A549 (cell line): ENCODE measurements around the gene SLC17A1. TPM values are rescaled to one million over a fixed set of nuclear protein-coding genes. Genes with fewer than 3 reads are reported as not detected.

Experiments used
- ATAC-seq, 2 experiments: fragments of 200-7000 bp in 1 of 2; fragments of >200 bp in 1 of 2; cut with Nextera tagmentation in 1 of 2; cut with Tn5 transposase in 1 of 2; 3 replicates each; pipeline versions ENCODE4 v1.8.0 to v1.9.1; 2018 to 2020; ENCODE audit warnings: mild to moderate bottlenecking in 1 of 2, moderate library complexity in 1 of 2
- CTCF ChIA-PET: fragments of 300-600 bp; sonication (Branson Sonifier 250); formaldehyde crosslinking; extraction: SDS; loops from one replicate; lab custom pipeline; 2021; ENCODE audit warnings: antibody characterized with exemption, inconsistent platforms; lab: Yijun Ruan, JAX
- POLR2A ChIA-PET: fragments of 350-600 bp; formaldehyde crosslinking; extraction: SDS; loops from one replicate; lab custom pipeline; 2021; ENCODE audit warnings: antibody characterized with exemption, inconsistent platforms; lab: Yijun Ruan, JAX
- DNase-seq, 2 experiments: peaks; one replicate each; pipeline versions ENCODE4 v3.0.0 to v3.0.0-alpha.2; 2011 to 2016; ENCODE audit warnings: low read depth in 1 of 2, low spot score in 1 of 2
- FAIRE-seq: peaks from 2 replicates; lab custom pipeline; 2011; peaks lifted over from hg19 to GRCh38; lab: Jason Lieb, UNC
- H3K27ac ChIP-seq, 2 experiments: fragments of >200 bp; sonication (Bioruptor Twin); formaldehyde crosslinking; 3 replicates each; pipeline ENCODE4 v1.5.1; 2016 to 2017
- H3K4me1 ChIP-seq: fragments of >200 bp; sonication (Bioruptor Twin); formaldehyde crosslinking; 3 replicates; pipeline ENCODE4 v1.6.1; 2016
- H3K4me2 ChIP-seq: fragments of >200 bp; sonication (Bioruptor Twin); formaldehyde crosslinking; 3 replicates; pipeline ENCODE4 v1.6.1; 2016
- H3K4me3 ChIP-seq: fragments of >200 bp; sonication (Bioruptor Twin); formaldehyde crosslinking; 3 replicates; pipeline ENCODE4 v1.5.1; 2016
- H3K9me3 ChIP-seq: fragments of >200 bp; sonication (Bioruptor Twin); formaldehyde crosslinking; 3 replicates; pipeline ENCODE4 v1.6.1; 2016
- BCL3 ChIP-seq: fragments of >200 bp; sonication (Bioruptor Twin); formaldehyde crosslinking; IDR thresholded peaks from 3 replicates; pipeline ENCODE4 v1.6.1; 2016
- BHLHE40 ChIP-seq: IDR thresholded peaks from 2 replicates; pipeline ENCODE4 v1.6.1; 2012; ENCODE audit warnings: low read depth, low read length, inconsistent platforms
- CBX8 ChIP-seq: fragments of 200-600 bp; sonication (generic); IDR thresholded peaks from 2 replicates; pipeline ENCODE4 v1.6.1; 2016
- E2F6 ChIP-seq: IDR thresholded peaks from 2 replicates; pipeline ENCODE4 v1.6.1; 2012; ENCODE audit warnings: low read depth, borderline replicate concordance
- EHF ChIP-seq: fragments of 250-450 bp; sonication (Bioruptor Pico); IDR thresholded peaks from 2 replicates; pipeline ENCODE4 v1.5.0; 2020; ENCODE audit warnings: mild to moderate bottlenecking
- EHMT2 ChIP-seq: fragments of 200-600 bp; sonication (generic); IDR thresholded peaks from 2 replicates; pipeline ENCODE4 v1.6.1; 2016; ENCODE audit warnings: antibody characterized with exemption, low read depth, mild to moderate bottlenecking, moderate library complexity
- FOSL2 ChIP-seq, 2 experiments: fragments of 450-650 bp in 1 of 2; fragments of >200 bp in 1 of 2; sonication (Bioruptor Twin) in 1 of 2; formaldehyde crosslinking; IDR thresholded peaks; 2 replicates each; pipeline versions ENCODE4 v1.5.0 to v1.6.1; 2016 to 2020; ENCODE audit warnings: mild to moderate bottlenecking in 1 of 2, moderate library complexity in 1 of 2
- GATA3 ChIP-seq: IDR thresholded peaks from 2 replicates; pipeline ENCODE4 v1.6.1; 2012; ENCODE audit warnings: borderline replicate concordance
- HES2 ChIP-seq: fragments of >200 bp; sonication (Bioruptor Twin); formaldehyde crosslinking; IDR thresholded peaks from 2 replicates; pipeline ENCODE4 v1.6.1; 2016
- HMGXB4 ChIP-seq: fragments of 250-450 bp; sonication (Bioruptor Pico); IDR thresholded peaks from 2 replicates; pipeline ENCODE4 v1.5.0; 2021; ENCODE audit warnings: mild to moderate bottlenecking, moderate library complexity, borderline replicate concordance
- HOXA7 ChIP-seq: fragments of 250-450 bp; sonication (Bioruptor Pico); IDR thresholded peaks from 2 replicates; pipeline ENCODE4 v1.5.0; 2020; ENCODE audit warnings: mild to moderate bottlenecking, moderate library complexity
- HOXB13 ChIP-seq: fragments of 250-450 bp; sonication (Bioruptor Pico); IDR thresholded peaks from 2 replicates; pipeline ENCODE4 v1.5.0; 2020; ENCODE audit warnings: low read depth, mild to moderate bottlenecking, moderate library complexity
- KDM5A ChIP-seq: fragments of 200-600 bp; sonication (generic); IDR thresholded peaks from 2 replicates; pipeline ENCODE4 v1.6.1; 2016; ENCODE audit warnings: antibody characterized with exemption, mild to moderate bottlenecking
- MAFK ChIP-seq: fragments of 450-650 bp; IDR thresholded peaks from 2 replicates; pipeline ENCODE4 v1.6.1; 2014; ENCODE audit not compliant: partially characterized antibody
- MAX ChIP-seq: IDR thresholded peaks from 2 replicates; pipeline ENCODE4 v1.6.1; 2012
- NPAS2 ChIP-seq: fragments of 250-450 bp; sonication (Bioruptor Pico); IDR thresholded peaks from 2 replicates; pipeline ENCODE4 v1.8.0; 2022; ENCODE audit warnings: mild to moderate bottlenecking, moderate library complexity, borderline replicate concordance
- PBX3 ChIP-seq: IDR thresholded peaks from 2 replicates; pipeline ENCODE4 v1.6.1; 2012
- POLR2A ChIP-seq: IDR thresholded peaks from 2 replicates; pipeline ENCODE4 v1.6.1; 2012; ENCODE audit warnings: mild to moderate bottlenecking, low read length
- RAD21 ChIP-seq, 2 experiments: fragments of >200 bp in 1 of 2; sonication (Bioruptor Twin) in 1 of 2; formaldehyde crosslinking in 1 of 2; IDR thresholded peaks in 1 of 2; conservative IDR thresholded peaks in 1 of 2; 2 replicates in 1 of 2; 3 replicates in 1 of 2; pipeline ENCODE4 v1.6.1; 2012 to 2018; ENCODE audit warnings: inconsistent platforms in 1 of 2
- REST ChIP-seq: fragments of 200-600 bp; sonication (generic); IDR thresholded peaks from 2 replicates; pipeline ENCODE4 v1.6.1; 2016; ENCODE audit warnings: antibody characterized with exemption, mild to moderate bottlenecking, moderate library complexity
- RNF2 ChIP-seq: fragments of 200-600 bp; sonication (generic); IDR thresholded peaks from 2 replicates; pipeline ENCODE4 v1.6.1; 2016; ENCODE audit warnings: low read depth, mild to moderate bottlenecking, antibody characterized with exemption, moderate library complexity, borderline replicate concordance
- SMC3 ChIP-seq: fragments of >200 bp; sonication (Bioruptor Twin); formaldehyde crosslinking; IDR thresholded peaks from 3 replicates; pipeline ENCODE4 v1.6.1; 2018; ENCODE audit warnings: inconsistent platforms
- SREBF2 ChIP-seq: fragments of 450-650 bp; IDR thresholded peaks from 2 replicates; pipeline ENCODE4 v1.6.1; 2014; ENCODE audit warnings: mild to moderate bottlenecking, moderate library complexity
- TP53 ChIP-seq: fragments of 250-450 bp; sonication (Bioruptor Pico); IDR thresholded peaks from 2 replicates; pipeline ENCODE4 v1.5.0; 2021; ENCODE audit warnings: mild to moderate bottlenecking, moderate library complexity
- USF2 ChIP-seq: fragments of 450-650 bp; IDR thresholded peaks from 2 replicates; pipeline ENCODE4 v1.6.1; 2014; ENCODE audit warnings: antibody characterized with exemption
- ZFP36 ChIP-seq: fragments of 450-650 bp; IDR thresholded peaks from 2 replicates; pipeline ENCODE4 v1.6.1; 2014; ENCODE audit warnings: borderline replicate concordance; ENCODE audit not compliant: partially characterized antibody
- WGBS: methylation state at CpG from one replicate; pipeline ENCODE4 v1.1.6; 2017; ENCODE audit errors: missing lambda C conversion rate; 5-methylcytosine and 5-hydroxymethylcytosine counted together
- polyA plus RNA-seq, 4 experiments: library from polyadenylated mRNA; depleted of rRNA in 3 of 4; stranded (reverse); fragments of >200 nt; fragmentation: RNase III in 1 of 4; extraction: RNeasy Plus Mini Kit Qiagen cat#74134 plus additional on column Dnase treatment in 1 of 4; gene quantifications; 2 replicates in 3 of 4; 3 replicates in 1 of 4; pipeline ENCODE4 v1.2.3, GENCODE V29; 2011 to 2017

The SLC17A1 gene
- polyA plus RNA-seq, 2 of the 4 experiments (the other 2 are of a cell fraction), result 0.79 to 1.2 TPM

GRCh38 chr6:25821341-25821740 is 10.5 kb downstream of the SLC17A1 start:
- no peak for TF ChIP-seq CBX8
- no peak for TF ChIP-seq KDM5A
- TF ChIP-seq ZFP36, result no peak
- TF ChIP-seq MAFK, result no peak
- TF ChIP-seq HOXB13 (CRISPR knock-in tag), result no peak
- TF ChIP-seq HES2, result no peak
- no peak for TF ChIP-seq EHMT2
- no peak for TF ChIP-seq RNF2
- TF ChIP-seq POLR2A, result no peak
- TF ChIP-seq USF2, result no peak
- no peak overlapping the region for H3K4me2 ChIP-seq
- H3K4me3 ChIP-seq, result no peak overlapping the region
- CTCF ChIA-PET, result no interaction called here
- no peak for DNase-seq
- FAIRE-seq, result no peak
- POLR2A ChIA-PET, result no interaction called here
- no peak for ATAC-seq
- no peaks in the 10 kb centered on the region for H3K4me1 ChIP-seq
- H3K27ac ChIP-seq, result no peak overlapping the region
- no peaks in the 10 kb centered on the region for H3K9me3 ChIP-seq

GRCh38 chr6:25816252-25816651 is 15.6 kb downstream of the SLC17A1 start:
- Histone ChIP-seq H3K9me3 (no peaks in the 10 kb centered on the region), H3K4me2 (no peak overlapping the region), H3K27ac (no peak overlapping the region), H3K4me3 (no peak overlapping the region)
- FAIRE-seq, result no peak
- no peak for DNase-seq
- ATAC-seq, result no peak
- no CpG with 5 or more reads among the region's 2 CpGs for WGBS
- CTCF ChIA-PET, result no interaction called here
- TF ChIP-seq EHF (CRISPR knock-in tag), result no peak
- no peak for TF ChIP-seq NPAS2
- TF ChIP-seq BHLHE40, result no peak
- no peak for TF ChIP-seq HMGXB4 (CRISPR knock-in tag)
- TF ChIP-seq PBX3, result no peak
- no peak for TF ChIP-seq MAX
- TF ChIP-seq SMC3, result no peak
- TF ChIP-seq FOSL2 (IDR thresholded peaks at IDR 0.05), result no peak
- no peak for TF ChIP-seq FOSL2 (CRISPR knock-in tag; IDR thresholded peaks at IDR 0.05)
- TF ChIP-seq E2F6, result no peak
- TF ChIP-seq, all 56 proteins: peak for 0
- POLR2A ChIA-PET, result no interaction called here
- no peaks in the 10 kb centered on the region for H3K4me1 ChIP-seq

- DNase-seq, result no peak
- Histone ChIP-seq H3K27ac (no peak overlapping the region), H3K4me3 (no peak overlapping the region), H3K4me1 (no peaks in the 10 kb centered on the region), H3K9me3 (no peaks in the 10 kb centered on the region), H3K4me2 (no peak overlapping the region)
- FAIRE-seq, result no peak
- ChIA-PET POLR2A (no interaction called here), CTCF (no interaction called here)
- ATAC-seq, result no peak
- WGBS, result 20% methylated on average over 3 of the region's 3 CpGs
- TF ChIP-seq TP53 (CRISPR knock-in tag) (no peak), REST (no peak), RAD21 (conservative IDR thresholded peaks at IDR 0.05 in 1 of 2, IDR thresholded peaks at IDR 0.05 in 1 of 2) (no peak), EHMT2 (no peak), SMC3 (no peak), HOXA7 (CRISPR knock-in tag) (no peak), SREBF2 (no peak), BCL3 (no peak), GATA3 (no peak), FOSL2 (IDR thresholded peaks at IDR 0.05) (no peak), FOSL2 (CRISPR knock-in tag; IDR thresholded peaks at IDR 0.05) (no peak)
These were observed 16.7 kb downstream of the SLC17A1 start for GRCh38 chr6:25815194-25815593.
